ENCODE measurements around the gene RGS12.

- TF ChIP-seq POLR2A (IDR thresholded peaks at IDR 0.05) (no peak), EP300 (IDR thresholded peaks at IDR 0.05) (no peak)
These were observed 24.3 kb upstream of the RGS12 start for GRCh38 chr4:3268395-3269104.

Measured in tibial nerve (tissue), 3 donors.